ENCODE measurements around the gene SMIM36.
"Not testable (repeated sequence)": the region's sequence is repeated elsewhere in the genome, so short reads cannot be mapped to it uniquely, and the experiment has no call there.

SMIM36 gene

GRCh38 chr17:55454906-55455474 is 56.3 kb downstream of the SMIM36 start:
- no peak for DNase-seq

- no peak for DNase-seq
Measured at GRCh38 chr17:55453839-55454557, 57.3 kb downstream of the SMIM36 start.

GRCh38 chr17:55452139-55452790 is 59.0 kb downstream of the SMIM36 start:
- no peak for DNase-seq

GRCh38 chr17:55451758-55452138 is 59.5 kb downstream of the SMIM36 start:
- DNase-seq, result no peak

GRCh38 chr17:55451203-55451641 is 60.0 kb downstream of the SMIM36 start:
- no peak for DNase-seq

GRCh38 chr17:55450232-55450825 is 60.9 kb downstream of the SMIM36 start:
- DNase-seq, result no peak

GRCh38 chr17:55448681-55449080 is 62.6 kb downstream of the SMIM36 start:
- no peak for DNase-seq

- no peak for DNase-seq
Measured at GRCh38 chr17:55446581-55447205, 64.6 kb downstream of the SMIM36 start.

- not testable (repeated sequence) for DNase-seq
Measured at GRCh38 chr17:55446004-55446403, 65.2 kb downstream of the SMIM36 start.

- no peak for DNase-seq
Measured at GRCh38 chr17:55444471-55445441, 66.5 kb downstream of the SMIM36 start.

- no peak for DNase-seq
Measured at GRCh38 chr17:55443904-55444303, 67.3 kb downstream of the SMIM36 start.

GRCh38 chr17:55442953-55443683 is 68.1 kb downstream of the SMIM36 start:
- no peak for DNase-seq

- DNase-seq, result no peak
Measured at GRCh38 chr17:55442462-55442861, 68.8 kb downstream of the SMIM36 start.

- no peak for DNase-seq
Measured at GRCh38 chr17:55441544-55441943, 69.7 kb downstream of the SMIM36 start.

- DNase-seq, result no peak
Measured at GRCh38 chr17:55440391-55440790, 70.9 kb downstream of the SMIM36 start.

- DNase-seq, result no peak
Measured at GRCh38 chr17:55437159-55437605, 74.1 kb downstream of the SMIM36 start.

GRCh38 chr17:55436224-55437158 is 74.8 kb downstream of the SMIM36 start:
- no peak for DNase-seq

GRCh38 chr17:55435408-55435807 is 75.8 kb downstream of the SMIM36 start:
- no peak for DNase-seq

GRCh38 chr17:55434721-55435120 is 76.5 kb downstream of the SMIM36 start:
- DNase-seq, result no peak
